GM08714 (cell line): ENCODE measurements around the gene SF3B2.
A peak's percentile ranks its signal among the peaks of the same experiment; 100 is the strongest.

Experiments
- H3K4me3 ChIP-seq: fragments of 200-500 bp; sonication (Bioruptor generic); 2 replicates; pipeline ENCODE4 v1.5.1; 2014; ENCODE audit warnings: mild to moderate bottlenecking, low read length, inconsistent platforms
- ZNF274 ChIP-seq: IDR thresholded peaks from 2 replicates; pipeline ENCODE4 v1.6.1; 2012; ENCODE audit warnings: mild to moderate bottlenecking, low read depth, low read length

Gene SF3B2

DNA sequence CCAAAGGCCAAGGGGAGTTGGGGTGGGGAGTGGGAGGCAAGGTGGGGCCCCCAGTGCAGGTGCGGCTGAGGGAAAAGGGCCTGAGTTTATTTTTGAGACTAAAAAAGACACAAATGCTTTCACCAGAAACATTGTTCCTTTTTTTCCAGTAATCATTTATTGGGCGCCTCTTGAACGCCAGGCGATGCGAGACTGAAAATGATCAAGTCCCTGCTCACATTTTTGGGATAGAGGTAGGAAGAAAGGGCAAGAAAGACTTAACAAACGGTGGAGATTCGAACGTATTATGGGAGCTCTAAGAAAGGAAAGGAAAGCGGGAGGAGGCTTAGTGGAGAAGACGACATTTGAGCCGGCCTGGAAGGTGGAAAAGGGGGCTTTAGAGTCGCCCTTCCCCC is 796 bp upstream of the SF3B2 start:
- TF ChIP-seq ZNF274, result no peak
- H3K4me3 ChIP-seq, result peak overlapping the region; percentile 59; the same call in 1 of the 2 replicates

DNA sequence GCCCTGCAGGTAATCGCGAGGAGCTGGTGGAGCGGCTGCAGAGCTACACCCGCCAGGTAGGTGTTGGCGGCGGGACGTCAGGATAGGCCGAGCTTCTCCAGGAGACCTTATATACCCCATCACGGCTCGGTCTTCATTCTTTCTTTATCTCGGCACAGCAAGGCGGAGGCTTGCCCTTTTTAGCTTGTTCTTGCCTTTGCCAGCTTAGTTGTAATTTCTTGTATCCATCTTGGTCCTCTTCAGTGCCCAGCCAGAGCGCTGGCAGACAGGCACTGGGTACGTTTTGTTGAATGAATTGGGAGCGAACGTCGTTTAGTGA is 459 bp downstream of the SF3B2 start:
- TF ChIP-seq ZNF274, result no peak

DNA sequence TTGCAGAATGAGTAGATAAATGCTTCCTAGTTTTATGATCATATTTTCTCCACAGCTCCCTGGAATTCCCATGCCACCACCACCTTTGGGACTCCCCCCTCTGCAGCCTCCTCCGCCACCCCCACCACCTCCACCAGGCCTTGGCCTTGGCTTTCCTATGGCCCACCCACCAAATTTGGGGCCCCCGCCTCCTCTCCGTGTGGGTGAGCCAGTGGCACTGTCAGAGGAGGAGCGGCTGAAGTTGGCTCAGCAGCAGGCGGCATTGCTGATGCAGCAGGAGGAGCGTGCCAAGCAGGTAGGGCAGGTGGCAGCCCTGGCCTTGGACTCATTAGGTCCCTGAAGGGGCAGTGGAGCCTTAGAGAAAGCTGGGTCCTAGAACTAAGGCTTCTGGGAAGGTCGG is 2.9 kb downstream of the SF3B2 start:
- H3K4me3 ChIP-seq, result no peak overlapping the region
- TF ChIP-seq ZNF274, result no peak

More for the DNA sequence above, 459 bp downstream of the SF3B2 start:
- peak overlapping the region; percentile 92 for H3K4me3 ChIP-seq

- no peak for TF ChIP-seq ZNF274
Measured at GRCh38 chr11:66056501-66056900, 4.3 kb downstream of the SF3B2 start.

GRCh38 chr11:66059966-66060680 is 8.0 kb downstream of the SF3B2 start:
- TF ChIP-seq ZNF274, result no peak
- H3K4me3 ChIP-seq, result no peak overlapping the region

More at GRCh38 chr11:66056501-66056900, 4.3 kb downstream of the SF3B2 start:
- H3K4me3 ChIP-seq, result no peak overlapping the region

DNA sequence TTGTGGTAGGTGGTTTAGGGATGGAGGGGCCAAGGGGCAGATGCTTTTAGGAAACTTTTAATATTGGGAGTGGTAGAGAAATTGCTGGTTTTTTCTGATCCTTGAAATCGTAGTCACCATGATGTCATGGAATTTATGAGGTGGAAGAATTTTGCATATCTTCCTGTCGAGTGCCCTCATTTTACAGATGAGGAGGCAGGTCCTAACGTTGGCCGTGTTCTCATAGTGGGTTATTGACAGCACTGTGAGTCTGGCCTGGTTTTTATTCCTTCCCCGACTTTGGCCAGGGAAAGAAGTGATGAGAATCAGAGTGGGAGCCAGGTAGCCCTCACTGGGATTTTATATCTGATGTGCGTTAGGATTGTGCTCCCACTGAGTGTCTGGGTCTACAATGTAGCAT is 9.1 kb downstream of the SF3B2 start:
- TF ChIP-seq ZNF274, result no peak
- no peak overlapping the region for H3K4me3 ChIP-seq

GRCh38 chr11:66062408-66062807 is 10.2 kb downstream of the SF3B2 start:
- H3K4me3 ChIP-seq, result no peak overlapping the region
- no peak for TF ChIP-seq ZNF274

DNA sequence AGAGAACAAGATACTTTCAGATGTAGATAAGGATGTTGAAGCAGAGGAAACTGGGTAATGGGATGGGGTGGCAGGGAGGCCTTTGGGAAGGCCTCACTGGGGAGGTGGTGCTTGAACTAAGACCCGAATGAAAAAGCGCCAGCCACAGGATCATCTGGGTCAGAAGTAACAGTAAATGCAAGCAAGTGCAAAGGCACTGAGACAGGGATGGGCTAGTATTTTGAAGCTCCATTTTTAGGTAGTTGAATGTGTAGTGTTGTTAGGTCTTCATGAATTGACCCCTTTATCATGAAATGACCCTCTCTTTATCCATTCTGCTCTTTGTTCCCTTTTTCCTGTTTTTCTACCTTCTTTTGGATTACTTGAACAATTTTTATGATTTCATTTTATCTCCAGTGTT is 11.7 kb downstream of the SF3B2 start:
- TF ChIP-seq ZNF274, result no peak
- no peak overlapping the region for H3K4me3 ChIP-seq

DNA sequence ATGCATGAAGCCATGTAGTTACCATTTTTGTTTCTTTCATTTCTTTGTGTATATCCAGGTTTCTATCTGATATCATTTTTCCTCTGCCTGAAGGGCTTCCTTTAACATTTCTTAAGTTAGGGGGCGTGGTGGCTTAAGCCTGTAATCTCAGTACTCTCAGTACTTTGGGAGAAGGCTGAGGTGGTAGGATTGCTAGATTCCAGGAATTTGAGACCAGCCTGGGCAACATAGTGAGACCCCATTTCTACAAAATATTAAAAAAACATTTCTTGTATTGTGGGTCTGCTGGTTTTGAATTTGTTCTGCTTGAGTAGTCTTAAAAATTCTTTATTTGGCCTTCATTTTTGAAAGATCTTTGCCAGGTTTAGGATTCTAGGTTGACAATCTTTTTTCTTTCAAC is 12.4 kb downstream of the SF3B2 start:
- no peak overlapping the region for H3K4me3 ChIP-seq
- no peak for TF ChIP-seq ZNF274

DNA sequence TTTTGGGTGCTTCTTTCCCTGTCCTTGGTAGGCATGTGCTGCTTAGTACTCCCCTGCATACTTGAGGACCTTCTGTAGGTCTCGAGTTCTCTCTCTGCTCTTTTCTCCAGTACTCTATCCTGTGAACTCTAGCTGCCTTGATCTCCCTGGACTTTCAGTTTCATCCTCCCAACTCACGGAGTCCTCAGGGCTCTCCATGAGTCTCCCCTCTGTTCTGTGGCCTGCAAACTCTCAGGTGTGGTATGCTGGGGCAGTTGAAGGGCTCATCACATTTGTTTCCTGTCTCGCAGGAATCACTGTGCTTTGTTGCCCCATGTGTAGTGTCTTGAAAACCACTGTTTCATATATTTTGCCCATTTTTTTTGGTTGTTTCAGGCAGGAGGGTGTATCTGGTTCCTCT is 14.6 kb downstream of the SF3B2 start:
- H3K4me3 ChIP-seq, result no peak overlapping the region
- no peak for TF ChIP-seq ZNF274

DNA sequence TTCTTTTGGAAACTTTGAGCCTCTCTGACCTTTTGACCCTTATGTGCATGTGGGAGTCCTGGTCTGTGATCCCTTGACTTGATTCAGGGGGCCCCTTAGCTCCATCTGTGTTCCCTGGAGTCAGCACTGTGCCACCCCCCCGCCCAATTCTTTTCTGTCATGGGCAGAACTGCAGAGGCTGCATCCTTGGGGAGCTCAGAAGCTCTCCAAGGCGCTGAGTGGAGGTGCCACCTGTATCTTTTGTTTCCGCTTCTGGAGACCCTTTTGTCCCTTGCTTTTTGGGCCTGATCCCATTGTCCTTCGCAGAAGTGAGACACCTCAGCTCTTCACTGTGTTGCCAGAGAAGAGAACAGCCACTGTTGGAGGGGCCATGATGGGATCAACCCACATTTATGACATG is 15.5 kb downstream of the SF3B2 start:
- no peak overlapping the region for H3K4me3 ChIP-seq
- TF ChIP-seq ZNF274, result no peak

- no peak for TF ChIP-seq ZNF274
- no peak overlapping the region for H3K4me3 ChIP-seq
Measured at GRCh38 chr11:66068154-66068821, 16.1 kb downstream of the SF3B2 start.

DNA sequence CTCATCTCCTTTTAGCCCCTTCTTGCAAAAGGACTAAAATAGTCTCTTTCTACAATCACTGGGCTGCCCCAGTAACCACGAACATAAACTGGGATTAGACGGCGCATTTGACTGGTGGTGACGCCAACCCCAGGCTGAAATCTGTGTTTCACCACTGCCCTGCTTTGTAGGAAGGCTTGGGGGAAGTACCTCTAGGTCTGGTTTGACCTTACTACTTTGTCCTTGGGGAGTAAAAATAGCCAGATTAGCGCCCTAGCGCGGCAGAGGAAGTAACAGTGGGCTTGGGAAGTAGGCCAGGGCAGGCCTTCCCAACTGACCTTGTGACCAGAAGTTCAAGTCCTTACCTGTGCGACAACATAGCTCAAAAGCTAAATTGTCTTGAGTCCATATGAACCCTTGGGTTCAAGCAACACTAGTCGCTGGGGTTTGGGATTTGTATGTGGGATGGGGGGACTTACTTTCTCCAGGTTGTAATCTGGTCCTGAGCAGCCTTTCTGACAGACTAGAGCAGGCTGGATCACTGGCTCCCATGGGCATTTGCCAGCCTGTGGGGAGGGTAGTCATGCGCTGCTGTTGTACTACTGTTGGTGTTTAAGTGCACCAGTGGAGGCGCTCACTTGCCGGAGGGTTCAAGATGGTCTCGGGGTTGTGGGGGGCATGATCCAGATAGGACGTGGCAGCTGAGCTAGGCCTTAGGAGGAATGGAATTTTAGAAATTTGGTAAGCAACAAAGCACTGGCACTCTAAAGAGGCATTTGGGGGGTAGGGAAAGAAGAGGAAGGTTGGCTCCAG is 17.0 kb downstream of the SF3B2 start:
- TF ChIP-seq ZNF274, result no peak
- H3K4me3 ChIP-seq, result peak overlapping the region; percentile 96; the same call in 1 of the 2 replicates

GRCh38 chr11:66069715-66070603 is 17.8 kb downstream of the SF3B2 start, which contains the start of gene PACS1:
Gene PACS1 (plus strand): TSS chr11:66070272. CDS start chr11:66070487, 215 bp downstream.
- no peak for TF ChIP-seq ZNF274
- H3K4me3 ChIP-seq, result peak within 1 kb of the TSS; percentile 96
